Right cardiac atrium (tissue), 5 donors: ENCODE data around the gene THOC7. TPM values are rescaled to one million over a fixed set of nuclear protein-coding genes. Genes with fewer than 3 reads are reported as not detected.

ENCODE experiments used
- ATAC-seq, 2 donors: fragments of 200-7000 bp; cut with Tn5 transposase; one replicate each; pipeline versions ENCODE4 v1.8.0 to v1.9.1; 2020; ENCODE audit warnings: moderate library complexity in 2 of 2, mild to moderate bottlenecking in 1 of 2
- DNase-seq, 3 donors: peaks; one replicate each; pipeline ENCODE4 v3.0.0-alpha.2; 2020
- H3K27ac ChIP-seq: one replicate; pipeline ENCODE4 v1.5.1; 2013; ENCODE audit warnings: mild to moderate bottlenecking, low read length, control low read depth, moderate library complexity
- H3K27me3 ChIP-seq: one replicate; pipeline ENCODE4 v1.6.1; 2013; ENCODE audit not compliant: control insufficient read depth, insufficient read depth
- H3K4me1 ChIP-seq: one replicate; pipeline ENCODE4 v1.6.1; 2013; ENCODE audit warnings: low read length; ENCODE audit not compliant: control insufficient read depth, insufficient read depth
- H3K4me3 ChIP-seq: one replicate; pipeline ENCODE4 v1.5.1; 2013; ENCODE audit warnings: low read length, control low read depth
- H3K9me3 ChIP-seq: one replicate; pipeline ENCODE4 v1.6.1; 2013; ENCODE audit warnings: low read length; ENCODE audit not compliant: control insufficient read depth
- WGBS: extraction: QIAGEN DNeasy Blood & Tissue Kit; methylation state at CpG from one replicate; pipeline ENCODE4 v1.1.7; 2013; 5-methylcytosine and 5-hydroxymethylcytosine counted together
- intact Hi-C, 4 donors: fragments of 100-400 bp; cut with DNase I; formaldehyde crosslinking; loops; one replicate each; pipeline versions ENCODE4 v1.11.0 to v1.14.0; 2022 to 2023
- polyA plus RNA-seq: library from polyadenylated mRNA; stranded (reverse); fragments of 200-250 nt; gene quantifications from one replicate; pipeline ENCODE4 v1.2.3, GENCODE V29; 2013
- total RNA-seq, 4 donors: library from RNA; stranded (reverse); fragmentation: NEBNext Ultra II Directional; extraction: Animal tissue kit (Norgen Biotek cat#: 25700); gene quantifications; one replicate each; pipeline ENCODE4 v1.2.1, GENCODE V29; 2021
- donor health status: healthy with polysubstance abuse.
- donor health status: DM: no; HTN: yes; CAD: no.
- donor health status: DM: no; HTN: no; CAD: no.
- donor health status: DM: no; HTN: yes; CAD: no; lungs with severe emphysema.
- donor health status: DM: yes; HTN: yes; CAD: no.

Gene THOC7
- total and polyA plus RNA-seq, 5 donors: 61.6 to 109 (median 67.6) TPM

GRCh38 chr3:63905731-63906620 is 42.4 kb upstream of the THOC7 start:
- WGBS: 96% methylated on average over 4 of the region's 4 CpGs
- no peaks in the 10 kb centered on the region for H3K9me3 ChIP-seq
- H3K4me3 ChIP-seq: no peak overlapping the region
- no peaks in the 10 kb centered on the region for H3K27me3 ChIP-seq
- ATAC-seq (no peak), DNase-seq (no peak)
- no peaks in the 10 kb centered on the region for H3K4me1 ChIP-seq
- H3K27ac ChIP-seq: no peak overlapping the region
- intact Hi-C loops: no loop called here

GRCh38 chr3:63900459-63900858 is 36.9 kb upstream of the THOC7 start:
- ATAC-seq (peak in 1 of 2 donors; percentile 48), DNase-seq (no peak)
- intact Hi-C loops: no loop called here
- WGBS: 32% methylated on average over 2 of the region's 2 CpGs
- Histone ChIP-seq H3K27me3 (no peaks in the 10 kb centered on the region), H3K4me1 (peaks cover under 1% of the 10 kb centered on the region), H3K4me3 (no peak overlapping the region), H3K27ac (no peak overlapping the region), H3K9me3 (no peaks in the 10 kb centered on the region)

- H3K9me3 ChIP-seq: no peaks in the 10 kb centered on the region
- no peak for ATAC-seq
- intact Hi-C loops: no loop called here
- 95% methylated on average over 5 of the region's 5 CpGs for WGBS
- no peak for DNase-seq
- H3K4me3 ChIP-seq: no peak overlapping the region
- H3K4me1 ChIP-seq: peaks cover 2% of the 10 kb centered on the region
- H3K27me3 ChIP-seq: no peaks in the 10 kb centered on the region
- H3K27ac ChIP-seq: no peak overlapping the region
These were observed 36.4 kb upstream of the THOC7 start for GRCh38 chr3:63900010-63900409.

GRCh38 chr3:63896332-63897030 is 32.9 kb upstream of the THOC7 start:
- 73% methylated on average over 1 of the region's 1 CpG for WGBS
- no peak for ATAC-seq
- Histone ChIP-seq H3K4me3 (no peak overlapping the region), H3K4me1 (peaks cover 2% of the 10 kb centered on the region), H3K9me3 (no peaks in the 10 kb centered on the region), H3K27ac (no peak overlapping the region), H3K27me3 (no peaks in the 10 kb centered on the region)
- DNase-seq: no peak
- intact Hi-C loops: no loop called here

- 60% methylated on average over 5 of the region's 5 CpGs for WGBS
- intact Hi-C loops: no loop called here
- Histone ChIP-seq H3K4me3 (no peak overlapping the region), H3K27ac (no peak overlapping the region), H3K4me1 (peaks cover 2% of the 10 kb centered on the region), H3K27me3 (no peaks in the 10 kb centered on the region), H3K9me3 (no peaks in the 10 kb centered on the region)
- no peak for DNase-seq
- no peak for ATAC-seq
These were observed 32.0 kb upstream of the THOC7 start for GRCh38 chr3:63895422-63896189.

GRCh38 chr3:63892773-63893352 is 29.3 kb upstream of the THOC7 start:
- no peak for ATAC-seq
- no peak overlapping the region for H3K4me3 ChIP-seq
- WGBS: 97% methylated on average over 1 of the region's 1 CpG
- H3K27ac ChIP-seq: no peak overlapping the region
- no peak for DNase-seq
- intact Hi-C loops: no loop called here
- H3K9me3 ChIP-seq: no peaks in the 10 kb centered on the region
- peaks cover 2% of the 10 kb centered on the region for H3K4me1 ChIP-seq
- no peaks in the 10 kb centered on the region for H3K27me3 ChIP-seq

- no peak for ATAC-seq
- DNase-seq: no peak
- no peak overlapping the region for H3K4me3 ChIP-seq
- H3K9me3 ChIP-seq: no peaks in the 10 kb centered on the region
- no peaks in the 10 kb centered on the region for H3K27me3 ChIP-seq
- peaks cover 5% of the 10 kb centered on the region for H3K4me1 ChIP-seq
- 98% methylated on average over 5 of the region's 5 CpGs for WGBS
- intact Hi-C loops: no loop called here
- H3K27ac ChIP-seq: no peak overlapping the region
These were observed 27.9 kb upstream of the THOC7 start for GRCh38 chr3:63891518-63891917.

- no peak overlapping the region for H3K27ac ChIP-seq
- no peaks in the 10 kb centered on the region for H3K27me3 ChIP-seq
- peaks cover 3% of the 10 kb centered on the region for H3K4me1 ChIP-seq
- intact Hi-C loops: no loop called here
- 46% methylated on average over 3 of the region's 3 CpGs for WGBS
- H3K4me3 ChIP-seq: no peak overlapping the region
- ATAC-seq (peak in 1 of 2 donors; percentile 16), DNase-seq (no peak)
- no peaks in the 10 kb centered on the region for H3K9me3 ChIP-seq
These were observed 23.3 kb upstream of the THOC7 start for GRCh38 chr3:63886858-63887257.

GRCh38 chr3:63880653-63881052 is 17.0 kb upstream of the THOC7 start:
- DNase-seq (no peak), ATAC-seq (no peak)
- Histone ChIP-seq H3K9me3 (no peaks in the 10 kb centered on the region), H3K4me3 (no peak overlapping the region), H3K27me3 (no peaks in the 10 kb centered on the region), H3K4me1 (peaks cover 4% of the 10 kb centered on the region), H3K27ac (no peak overlapping the region)
- intact Hi-C loops: no loop called here
- 92% methylated on average over 5 of the region's 5 CpGs for WGBS

- intact Hi-C loops: no loop called here
- Histone ChIP-seq H3K9me3 (no peaks in the 10 kb centered on the region), H3K4me1 (peaks cover 4% of the 10 kb centered on the region), H3K4me3 (no peak overlapping the region), H3K27ac (no peak overlapping the region), H3K27me3 (no peaks in the 10 kb centered on the region)
- DNase-seq: no peak
- WGBS: 85% methylated on average over 2 of the region's 2 CpGs
- no peak for ATAC-seq
These were observed 14.9 kb upstream of the THOC7 start for GRCh38 chr3:63878394-63879060.
